ENCODE results near the gene OSM.

GRCh38 chr22:30239488-30240405, 26.9 kb downstream of the OSM start:
- TF ChIP-seq, protein P1, sequence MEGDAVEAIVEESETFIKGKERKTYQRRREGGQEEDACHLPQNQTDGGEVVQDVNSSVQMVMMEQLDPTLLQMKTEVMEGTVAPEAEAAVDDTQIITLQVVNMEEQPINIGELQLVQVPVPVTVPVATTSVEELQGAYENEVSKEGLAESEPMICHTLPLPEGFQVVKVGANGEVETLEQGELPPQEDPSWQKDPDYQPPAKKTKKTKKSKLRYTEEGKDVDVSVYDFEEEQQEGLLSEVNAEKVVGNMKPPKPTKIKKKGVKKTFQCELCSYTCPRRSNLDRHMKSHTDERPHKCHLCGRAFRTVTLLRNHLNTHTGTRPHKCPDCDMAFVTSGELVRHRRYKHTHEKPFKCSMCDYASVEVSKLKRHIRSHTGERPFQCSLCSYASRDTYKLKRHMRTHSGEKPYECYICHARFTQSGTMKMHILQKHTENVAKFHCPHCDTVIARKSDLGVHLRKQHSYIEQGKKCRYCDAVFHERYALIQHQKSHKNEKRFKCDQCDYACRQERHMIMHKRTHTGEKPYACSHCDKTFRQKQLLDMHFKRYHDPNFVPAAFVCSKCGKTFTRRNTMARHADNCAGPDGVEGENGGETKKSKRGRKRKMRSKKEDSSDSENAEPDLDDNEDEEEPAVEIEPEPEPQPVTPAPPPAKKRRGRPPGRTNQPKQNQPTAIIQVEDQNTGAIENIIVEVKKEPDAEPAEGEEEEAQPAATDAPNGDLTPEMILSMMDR (IDR thresholded peaks at IDR 0.05): no peak
- TF ChIP-seq POLR2A (IDR thresholded peaks at IDR 0.05) (no peak), POLR2AphosphoS5 (IDR thresholded peaks at IDR 0.05) (no peak)
